ENCODE data around the gene MGAT4B.

DNA sequence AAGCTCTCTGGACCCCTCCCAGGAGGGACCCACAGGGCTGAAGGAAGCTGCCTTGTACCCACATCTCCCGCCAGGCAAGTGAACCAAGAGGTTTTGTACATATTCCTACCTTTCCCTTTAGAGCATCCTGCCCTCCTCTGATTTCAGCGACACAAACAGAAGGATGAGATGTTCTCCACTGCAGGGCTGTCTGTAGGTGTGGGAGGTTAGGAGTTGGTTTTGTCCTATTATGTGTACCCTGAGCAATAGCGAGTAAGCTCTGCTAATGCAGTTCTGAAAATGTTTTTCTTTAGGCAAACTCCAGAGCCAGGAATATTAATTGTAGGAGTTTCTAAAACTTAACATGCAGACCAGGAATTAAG is 27.0 kb upstream of the MGAT4B start:
- TF ChIP-seq, protein P1, sequence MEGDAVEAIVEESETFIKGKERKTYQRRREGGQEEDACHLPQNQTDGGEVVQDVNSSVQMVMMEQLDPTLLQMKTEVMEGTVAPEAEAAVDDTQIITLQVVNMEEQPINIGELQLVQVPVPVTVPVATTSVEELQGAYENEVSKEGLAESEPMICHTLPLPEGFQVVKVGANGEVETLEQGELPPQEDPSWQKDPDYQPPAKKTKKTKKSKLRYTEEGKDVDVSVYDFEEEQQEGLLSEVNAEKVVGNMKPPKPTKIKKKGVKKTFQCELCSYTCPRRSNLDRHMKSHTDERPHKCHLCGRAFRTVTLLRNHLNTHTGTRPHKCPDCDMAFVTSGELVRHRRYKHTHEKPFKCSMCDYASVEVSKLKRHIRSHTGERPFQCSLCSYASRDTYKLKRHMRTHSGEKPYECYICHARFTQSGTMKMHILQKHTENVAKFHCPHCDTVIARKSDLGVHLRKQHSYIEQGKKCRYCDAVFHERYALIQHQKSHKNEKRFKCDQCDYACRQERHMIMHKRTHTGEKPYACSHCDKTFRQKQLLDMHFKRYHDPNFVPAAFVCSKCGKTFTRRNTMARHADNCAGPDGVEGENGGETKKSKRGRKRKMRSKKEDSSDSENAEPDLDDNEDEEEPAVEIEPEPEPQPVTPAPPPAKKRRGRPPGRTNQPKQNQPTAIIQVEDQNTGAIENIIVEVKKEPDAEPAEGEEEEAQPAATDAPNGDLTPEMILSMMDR (IDR thresholded peaks at IDR 0.05), result no peak
- TF ChIP-seq POLR2A (IDR thresholded peaks at IDR 0.05), result no peak

Measured in Peyer's patch (tissue), 4 donors.